Mesendoderm (in vitro differentiated cells): ENCODE measurements around the gene DGKI.

Experiments used
- DNase-seq: peaks from one replicate; pipeline ENCODE4 v3.0.0; 2013
- H2AK5ac ChIP-seq: 2 replicates; pipeline ENCODE4 v1.6.1; 2013; ENCODE audit warnings: low read length, inconsistent platforms
- H2BK120ac ChIP-seq: 2 replicates; pipeline ENCODE4 v1.6.1; 2013; ENCODE audit warnings: low read depth, mild to moderate bottlenecking, low read length, moderate library complexity, mixed read lengths
- H2BK15ac ChIP-seq: replicated peaks from 2 replicates; pipeline ENCODE4 v1.6.1; 2013; ENCODE audit warnings: low read depth, mild to moderate bottlenecking, moderate library complexity
- H2BK5ac ChIP-seq: 2 replicates; pipeline ENCODE4 v1.6.1; 2013; ENCODE audit warnings: low read length, inconsistent platforms
- H3K18ac ChIP-seq: 2 replicates; pipeline ENCODE4 v1.6.1; 2013; ENCODE audit warnings: mild to moderate bottlenecking, low read length, mixed read lengths
- H3K23ac ChIP-seq: one replicate; pipeline ENCODE4 v1.6.1; 2013; ENCODE audit warnings: low read length
- H3K27ac ChIP-seq: 2 replicates; pipeline ENCODE4 v1.5.1; 2013; ENCODE audit warnings: low read depth, mild to moderate bottlenecking, inconsistent platforms, low read length, moderate library complexity
- H3K27me3 ChIP-seq: 2 replicates; pipeline ENCODE4 v1.6.1; 2013; ENCODE audit warnings: low read length, control low read depth, mild to moderate bottlenecking, inconsistent platforms; ENCODE audit not compliant: insufficient read depth, poor library complexity
- H3K36me3 ChIP-seq: 2 replicates; pipeline ENCODE4 v1.6.1; 2013; ENCODE audit warnings: low read length, inconsistent platforms; ENCODE audit not compliant: control insufficient read depth, insufficient read depth
- H3K4ac ChIP-seq: one replicate; pipeline ENCODE4 v1.6.1; 2013; ENCODE audit warnings: low read depth, mild to moderate bottlenecking, low read length, moderate library complexity
- H3K4me1 ChIP-seq: 2 replicates; pipeline ENCODE4 v1.6.1; 2013; ENCODE audit warnings: low read depth, low read length, inconsistent platforms; ENCODE audit not compliant: control insufficient read depth
- H3K4me2 ChIP-seq: 2 replicates; pipeline ENCODE4 v1.6.1; 2013; ENCODE audit warnings: low read length
- H3K4me3 ChIP-seq: 2 replicates; pipeline ENCODE4 v1.5.1; 2013; ENCODE audit warnings: mild to moderate bottlenecking, low read length
- H3K56ac ChIP-seq: one replicate; pipeline ENCODE4 v1.6.1; 2013; ENCODE audit warnings: low read length
- H3K79me1 ChIP-seq: 2 replicates; pipeline ENCODE4 v1.6.1; 2013; ENCODE audit warnings: low read length, inconsistent platforms
- H3K79me2 ChIP-seq: 2 replicates; pipeline ENCODE4 v1.6.1; 2013; ENCODE audit warnings: mild to moderate bottlenecking, low read length; ENCODE audit not compliant: control insufficient read depth, insufficient read depth
- H3K9ac ChIP-seq: 2 replicates; pipeline ENCODE4 v1.6.1; 2013; ENCODE audit warnings: low read length, inconsistent platforms
- H4K5ac ChIP-seq: one replicate; pipeline ENCODE4 v1.6.1; 2013; ENCODE audit warnings: low read length
- H4K8ac ChIP-seq: one replicate; pipeline ENCODE4 v1.6.1; 2013; ENCODE audit warnings: low read depth, mild to moderate bottlenecking, control low read depth, low read length, moderate library complexity
- WGBS: extraction: QIAGEN DNeasy Blood & Tissue Kit; methylation state at CpG from one replicate; pipeline ENCODE4 v1.1.7; 2013; ENCODE audit warnings: low lambda C conversion rate, missing lambda C conversion rate; ENCODE audit not compliant: insufficient coverage; ENCODE audit errors: extremely low coverage; 5-methylcytosine and 5-hydroxymethylcytosine counted together

Gene DGKI

GRCh38 chr7:137647905-137648565 lies 198.7 kb downstream of the DGKI start:
- H4K8ac ChIP-seq: no peak overlapping the region
- no peak overlapping the region for H3K4ac ChIP-seq
- no peak for DNase-seq
- no peak overlapping the region for H3K27ac ChIP-seq
- H2AK5ac ChIP-seq: no peak overlapping the region
- no peaks in the 10 kb centered on the region for H3K79me2 ChIP-seq
- no peak overlapping the region for H2BK120ac ChIP-seq
- no peak overlapping the region for H3K9ac ChIP-seq
- H3K4me3 ChIP-seq: no peak overlapping the region
- no peak overlapping the region for H4K5ac ChIP-seq
- H3K18ac ChIP-seq: no peak overlapping the region
- H2BK5ac ChIP-seq: no peak overlapping the region
- no peak overlapping the region for H3K4me2 ChIP-seq
- H3K79me1 ChIP-seq: no peaks in the 10 kb centered on the region
- no peaks in the 10 kb centered on the region for H3K36me3 ChIP-seq
- no CpG with 5 or more reads among the region's 3 CpGs for WGBS
- no peaks in the 10 kb centered on the region for H3K4me1 ChIP-seq
- H3K56ac ChIP-seq: no peak overlapping the region
- no peak overlapping the region for H2BK15ac ChIP-seq
- H3K23ac ChIP-seq: no peak overlapping the region
- H3K27me3 ChIP-seq: no peaks in the 10 kb centered on the region

GRCh38 chr7:137642472-137642871 lies 204.3 kb downstream of the DGKI start:
- Histone ChIP-seq H3K4me3 (no peak overlapping the region), H3K36me3 (no peaks in the 10 kb centered on the region), H2AK5ac (no peak overlapping the region), H3K4me2 (no peak overlapping the region), H3K9ac (no peak overlapping the region), H3K18ac (no peak overlapping the region), H2BK15ac (no peak overlapping the region), H3K27me3 (no peaks in the 10 kb centered on the region), H4K5ac (no peak overlapping the region), H3K27ac (no peak overlapping the region), H2BK5ac (no peak overlapping the region), H3K4ac (no peak overlapping the region), H4K8ac (no peak overlapping the region), H3K56ac (no peak overlapping the region), H3K79me1 (no peaks in the 10 kb centered on the region), H3K4me1 (no peaks in the 10 kb centered on the region), H2BK120ac (no peak overlapping the region), H3K23ac (no peak overlapping the region), H3K79me2 (no peaks in the 10 kb centered on the region)
- WGBS: no CpG with 5 or more reads among the region's 2 CpGs
- no peak for DNase-seq

- no peak overlapping the region for H3K18ac ChIP-seq
- H3K4me2 ChIP-seq: no peak overlapping the region
- H3K4me1 ChIP-seq: no peaks in the 10 kb centered on the region
Measured at GRCh38 chr7:137642031-137642430, 204.7 kb downstream of the DGKI start.

GRCh38 chr7:137636376-137636775 lies 210.4 kb downstream of the DGKI start:
- H3K27ac ChIP-seq: no peak overlapping the region
- no peak overlapping the region for H3K9ac ChIP-seq
- H3K4me3 ChIP-seq: no peak overlapping the region
- H4K8ac ChIP-seq: no peak overlapping the region
- H4K5ac ChIP-seq: no peak overlapping the region
- H3K18ac ChIP-seq: no peak overlapping the region
- no peaks in the 10 kb centered on the region for H3K79me1 ChIP-seq
- H3K56ac ChIP-seq: no peak overlapping the region
- H3K4me2 ChIP-seq: no peak overlapping the region
- H2AK5ac ChIP-seq: no peak overlapping the region
- no peak overlapping the region for H3K23ac ChIP-seq
- no peak overlapping the region for H3K4ac ChIP-seq
- DNase-seq: no peak
- H2BK15ac ChIP-seq: no peak overlapping the region
- no peak overlapping the region for H2BK120ac ChIP-seq
- no peaks in the 10 kb centered on the region for H3K27me3 ChIP-seq
- H2BK5ac ChIP-seq: no peak overlapping the region
- no CpG with 5 or more reads among the region's 2 CpGs for WGBS
- no peaks in the 10 kb centered on the region for H3K36me3 ChIP-seq
- H3K4me1 ChIP-seq: no peaks in the 10 kb centered on the region
- no peaks in the 10 kb centered on the region for H3K79me2 ChIP-seq

More at GRCh38 chr7:137642031-137642430, 204.7 kb downstream of the DGKI start:
- H3K56ac ChIP-seq: no peak overlapping the region
- no peak overlapping the region for H4K8ac ChIP-seq
- H3K4me3 ChIP-seq: no peak overlapping the region
- no peaks in the 10 kb centered on the region for H3K79me1 ChIP-seq
- no peak overlapping the region for H3K27ac ChIP-seq
- no peak overlapping the region for H4K5ac ChIP-seq
- DNase-seq: no peak
- no peak overlapping the region for H3K23ac ChIP-seq
- no peaks in the 10 kb centered on the region for H3K27me3 ChIP-seq
- no peak overlapping the region for H3K4ac ChIP-seq
- no peaks in the 10 kb centered on the region for H3K36me3 ChIP-seq
- H2AK5ac ChIP-seq: no peak overlapping the region
- no peak overlapping the region for H2BK15ac ChIP-seq
- H2BK5ac ChIP-seq: no peak overlapping the region
- H3K79me2 ChIP-seq: no peaks in the 10 kb centered on the region
- no peak overlapping the region for H3K9ac ChIP-seq
- H2BK120ac ChIP-seq: no peak overlapping the region

GRCh38 chr7:137635874-137636273 lies 210.9 kb downstream of the DGKI start:
- Histone ChIP-seq H2AK5ac (no peak overlapping the region), H2BK5ac (no peak overlapping the region), H3K18ac (no peak overlapping the region), H3K79me2 (no peaks in the 10 kb centered on the region), H3K27me3 (no peaks in the 10 kb centered on the region), H3K4ac (no peak overlapping the region), H3K4me3 (no peak overlapping the region), H3K4me1 (no peaks in the 10 kb centered on the region), H3K56ac (no peak overlapping the region), H4K8ac (no peak overlapping the region), H3K27ac (no peak overlapping the region), H3K23ac (no peak overlapping the region), H2BK15ac (no peak overlapping the region), H3K79me1 (no peaks in the 10 kb centered on the region), H3K4me2 (no peak overlapping the region), H3K36me3 (no peaks in the 10 kb centered on the region), H2BK120ac (no peak overlapping the region), H3K9ac (no peak overlapping the region), H4K5ac (no peak overlapping the region)
- WGBS: no CpG with 5 or more reads among the region's 6 CpGs
- DNase-seq: no peak

- Histone ChIP-seq H3K4me3 (no peak overlapping the region), H2BK15ac (no peak overlapping the region), H3K4me2 (no peak overlapping the region), H3K4ac (no peak overlapping the region), H3K56ac (no peak overlapping the region), H3K4me1 (no peaks in the 10 kb centered on the region), H3K79me2 (no peaks in the 10 kb centered on the region), H3K27me3 (no peaks in the 10 kb centered on the region), H3K23ac (no peak overlapping the region), H2BK5ac (no peak overlapping the region), H3K36me3 (no peaks in the 10 kb centered on the region), H4K5ac (no peak overlapping the region), H3K9ac (no peak overlapping the region), H2BK120ac (no peak overlapping the region), H2AK5ac (no peak overlapping the region), H3K18ac (no peak overlapping the region), H3K27ac (no peak overlapping the region), H3K79me1 (no peaks in the 10 kb centered on the region), H4K8ac (no peak overlapping the region)
- no peak for DNase-seq
- WGBS: no CpG with 5 or more reads among the region's 3 CpGs
Measured at GRCh38 chr7:137635132-137635531, 211.6 kb downstream of the DGKI start.
